ENCODE measurements around the gene VWA3B. TPM values are rescaled to one million over a fixed set of nuclear protein-coding genes. Genes with fewer than 3 reads are reported as not detected.

Gene VWA3B
- polyA plus RNA-seq, 1 donor (not counting 4 experiments of a cell fraction or from before 2014, with no cell fraction given), result not detected

DNA sequence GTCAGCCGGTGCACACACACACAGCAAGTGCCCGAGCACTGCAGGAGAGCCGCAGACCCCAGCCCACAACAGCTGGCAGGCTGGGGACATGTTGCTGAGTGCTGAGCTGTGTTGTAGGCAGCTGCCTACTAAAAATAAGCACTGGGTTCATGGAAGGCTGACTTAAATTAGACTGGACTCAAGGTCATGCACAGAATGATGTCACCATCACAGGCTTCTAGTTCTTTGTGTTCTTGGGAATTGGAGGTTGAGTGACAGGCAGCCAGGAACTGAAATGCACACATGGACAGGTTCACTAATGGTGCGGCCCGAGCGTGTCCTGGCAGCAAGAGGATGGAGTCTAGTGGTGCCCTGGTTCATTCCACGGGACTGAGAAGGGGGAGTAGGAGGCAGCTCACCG is 71.3 kb downstream of the VWA3B start:
- no peaks in the 10 kb centered on the region for H3K9me1 ChIP-seq (ENCODE audit: control insufficient read depth, extremely low read depth, insufficient read depth, low read length)
- H2AFZ ChIP-seq (ENCODE audit: control insufficient read depth, low read length), result no peak overlapping the region
- DNase-seq (ENCODE audit: low read depth, low spot score) (no peak), FAIRE-seq (no peak)
- no peaks in the 10 kb centered on the region for H3K79me2 ChIP-seq (ENCODE audit: control insufficient read depth, insufficient read depth, low read length)
- no peak overlapping the region for H3K9ac ChIP-seq (ENCODE audit: control insufficient read depth, extremely low read depth, insufficient read depth, low read length)
- no peaks in the 10 kb centered on the region for H3K9me3 ChIP-seq (ENCODE audit: control insufficient read depth, low read depth, low read length)
- H3K4me3 ChIP-seq (ENCODE audit: control insufficient read depth in 2 of 3, extremely low read depth in 1 of 3, insufficient read depth in 2 of 3, low read depth in 1 of 3, low read length in 3 of 3), result no peak overlapping the region
- H3K4me2 ChIP-seq (ENCODE audit: control insufficient read depth, extremely low read depth, insufficient read depth, low read depth, low read length), result no peak overlapping the region
- dilution Hi-C loops (cut with MboI; ENCODE audit: extremely low pct_ligation_motif_present, low sequenced_read_pairs), result no loop called here
- no peaks in the 10 kb centered on the region for H3K36me3 ChIP-seq (ENCODE audit: control insufficient read depth in 2 of 2, extremely low read depth in 1 of 2, insufficient read depth in 2 of 2, low read length in 2 of 2)
- H4K20me1 ChIP-seq (ENCODE audit: control insufficient read depth, extremely low read depth, insufficient read depth, low read length), result no peaks in the 10 kb centered on the region
- peaks cover 22% of the 10 kb centered on the region for H3K4me1 ChIP-seq (ENCODE audit: control insufficient read depth, extremely low read depth, insufficient read depth, low read length)
- no peaks in the 10 kb centered on the region for H3K27me3 ChIP-seq (ENCODE audit: control insufficient read depth, extremely low read depth, insufficient read depth, low read length)
- no peak for TF ChIP-seq EZH2 (IDR thresholded peaks at IDR 0.05; ENCODE audit: low read length)
- TF ChIP-seq, protein P1, sequence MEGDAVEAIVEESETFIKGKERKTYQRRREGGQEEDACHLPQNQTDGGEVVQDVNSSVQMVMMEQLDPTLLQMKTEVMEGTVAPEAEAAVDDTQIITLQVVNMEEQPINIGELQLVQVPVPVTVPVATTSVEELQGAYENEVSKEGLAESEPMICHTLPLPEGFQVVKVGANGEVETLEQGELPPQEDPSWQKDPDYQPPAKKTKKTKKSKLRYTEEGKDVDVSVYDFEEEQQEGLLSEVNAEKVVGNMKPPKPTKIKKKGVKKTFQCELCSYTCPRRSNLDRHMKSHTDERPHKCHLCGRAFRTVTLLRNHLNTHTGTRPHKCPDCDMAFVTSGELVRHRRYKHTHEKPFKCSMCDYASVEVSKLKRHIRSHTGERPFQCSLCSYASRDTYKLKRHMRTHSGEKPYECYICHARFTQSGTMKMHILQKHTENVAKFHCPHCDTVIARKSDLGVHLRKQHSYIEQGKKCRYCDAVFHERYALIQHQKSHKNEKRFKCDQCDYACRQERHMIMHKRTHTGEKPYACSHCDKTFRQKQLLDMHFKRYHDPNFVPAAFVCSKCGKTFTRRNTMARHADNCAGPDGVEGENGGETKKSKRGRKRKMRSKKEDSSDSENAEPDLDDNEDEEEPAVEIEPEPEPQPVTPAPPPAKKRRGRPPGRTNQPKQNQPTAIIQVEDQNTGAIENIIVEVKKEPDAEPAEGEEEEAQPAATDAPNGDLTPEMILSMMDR (optimal IDR thresholded peaks at IDR 0.05 in 1 of 3, IDR thresholded peaks at IDR 0.05 in 1 of 3, conservative IDR thresholded peaks at IDR 0.05 in 1 of 3; ENCODE audit: extremely low read depth in 1 of 3, insufficient read depth in 2 of 3, low read length in 3 of 3), result no peak
- H3K27ac ChIP-seq (ENCODE audit: control insufficient read depth, insufficient read depth, low read length), result no peak overlapping the region

DNA sequence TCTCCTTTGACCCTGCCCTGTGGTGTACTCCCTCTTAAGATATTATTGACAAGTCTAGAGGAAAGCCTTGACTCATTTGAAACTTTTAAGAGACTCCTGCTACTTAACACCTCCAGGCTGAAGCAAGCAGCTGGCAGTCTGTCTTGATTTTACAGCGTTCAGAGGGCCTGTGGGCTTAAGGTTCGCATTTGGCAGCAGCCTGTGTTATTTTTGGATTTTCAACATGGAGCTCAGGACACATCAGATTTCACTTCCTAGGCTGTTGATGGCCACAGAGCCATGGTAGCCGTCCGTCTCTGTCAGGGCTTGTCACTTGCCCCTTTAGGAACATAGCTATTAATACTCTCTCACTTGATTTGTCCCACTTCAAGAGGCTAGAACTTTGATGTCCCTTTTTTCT is 73.6 kb downstream of the VWA3B start:
- Histone ChIP-seq H4K20me1 (ENCODE audit: control insufficient read depth, extremely low read depth, insufficient read depth, low read length) (no peaks in the 10 kb centered on the region), H3K4me2 (ENCODE audit: control insufficient read depth, extremely low read depth, insufficient read depth, low read depth, low read length) (no peak overlapping the region), H3K4me3 (ENCODE audit: control insufficient read depth in 2 of 3, extremely low read depth in 1 of 3, insufficient read depth in 2 of 3, low read depth in 1 of 3, low read length in 3 of 3) (no peak overlapping the region), H3K36me3 (ENCODE audit: control insufficient read depth in 2 of 2, extremely low read depth in 1 of 2, insufficient read depth in 2 of 2, low read length in 2 of 2) (no peaks in the 10 kb centered on the region), H3K9me3 (ENCODE audit: control insufficient read depth, low read depth, low read length) (no peaks in the 10 kb centered on the region), H3K9ac (ENCODE audit: control insufficient read depth, extremely low read depth, insufficient read depth, low read length) (no peak overlapping the region), H3K27ac (ENCODE audit: control insufficient read depth, insufficient read depth, low read length) (no peak overlapping the region), H3K9me1 (ENCODE audit: control insufficient read depth, extremely low read depth, insufficient read depth, low read length) (no peaks in the 10 kb centered on the region), H3K79me2 (ENCODE audit: control insufficient read depth, insufficient read depth, low read length) (no peaks in the 10 kb centered on the region), H3K27me3 (ENCODE audit: control insufficient read depth, extremely low read depth, insufficient read depth, low read length) (no peaks in the 10 kb centered on the region), H3K4me1 (ENCODE audit: control insufficient read depth, extremely low read depth, insufficient read depth, low read length) (peaks cover 43% of the 10 kb centered on the region), H2AFZ (ENCODE audit: control insufficient read depth, low read length) (peak overlapping the region; percentile 50)
- TF ChIP-seq, protein P1 (optimal IDR thresholded peaks at IDR 0.05 in 1 of 3, IDR thresholded peaks at IDR 0.05 in 1 of 3, conservative IDR thresholded peaks at IDR 0.05 in 1 of 3; ENCODE audit: extremely low read depth in 1 of 3, insufficient read depth in 2 of 3, low read length in 3 of 3), result no peak
- no peak for TF ChIP-seq EZH2 (IDR thresholded peaks at IDR 0.05; ENCODE audit: low read length)
- DNase-seq (ENCODE audit: low read depth, low spot score), result no peak
- no peak for FAIRE-seq
- dilution Hi-C loops (cut with MboI; ENCODE audit: extremely low pct_ligation_motif_present, low sequenced_read_pairs), result no loop called here

Measured in keratinocyte (primary cell).